SHP77 (cell line): ENCODE measurements around the gene BNIPL.

Source experiments
- DNase-seq, 2 experiments: peaks; one replicate each; lab custom pipeline; 2025; lab: John Stamatoyannopoulos, UW

The BNIPL gene

GRCh38 chr1:151059109-151060006, 23.0 kb downstream of the BNIPL start, which contains the start of gene CDC42SE1:
Gene CDC42SE1, minus strand, starts transcription at chr1:151059622. Its CDS starts 3,892 bp downstream, at chr1:151055730.
- DNase-seq: peak; percentile 93 to 96

GRCh38 chr1:151060007-151060656, 23.7 kb downstream of the BNIPL start, which contains the start of gene MLLT11:
Gene MLLT11, plus strand, starts transcription at chr1:151060397. Its CDS starts 6,828 bp downstream, at chr1:151067225.
- DNase-seq: peak; percentile 87 to 90

GRCh38 chr1:151060657-151061421, 24.5 kb downstream of the BNIPL start:
- peak; percentile 78 to 82 for DNase-seq

GRCh38 chr1:151061704-151062103, 25.3 kb downstream of the BNIPL start:
- DNase-seq: no peak

- DNase-seq: no peak
Measured at GRCh38 chr1:151062741-151063371, 26.5 kb downstream of the BNIPL start.

- no peak for DNase-seq
Measured at GRCh38 chr1:151065089-151065645, 28.8 kb downstream of the BNIPL start.

- DNase-seq: no peak
Measured at GRCh38 chr1:151067185-151067584, 30.8 kb downstream of the BNIPL start.

GRCh38 chr1:151069103-151069486, 32.7 kb downstream of the BNIPL start:
- DNase-seq: no peak

- DNase-seq: peak in 1 of 2 experiments; percentile 23
Measured at GRCh38 chr1:151070474-151071276, 34.3 kb downstream of the BNIPL start, which contains the start of gene GABPB2. Gene GABPB2, plus strand, starts transcription at chr1:151070761. Its CDS starts 17,429 bp downstream, at chr1:151088190.

GRCh38 chr1:151072224-151072623, 35.8 kb downstream of the BNIPL start:
- DNase-seq: no peak

GRCh38 chr1:151085953-151086559, 49.7 kb downstream of the BNIPL start:
- no peak for DNase-seq
